ENCODE results near the gene RNF208. TPM values are rescaled to one million over a fixed set of nuclear protein-coding genes. Genes with fewer than 3 reads are reported as not detected.

Gene RNF208
- total and polyA plus RNA-seq, 2 donors = 8.1 TPM; not detected in 1

DNA sequence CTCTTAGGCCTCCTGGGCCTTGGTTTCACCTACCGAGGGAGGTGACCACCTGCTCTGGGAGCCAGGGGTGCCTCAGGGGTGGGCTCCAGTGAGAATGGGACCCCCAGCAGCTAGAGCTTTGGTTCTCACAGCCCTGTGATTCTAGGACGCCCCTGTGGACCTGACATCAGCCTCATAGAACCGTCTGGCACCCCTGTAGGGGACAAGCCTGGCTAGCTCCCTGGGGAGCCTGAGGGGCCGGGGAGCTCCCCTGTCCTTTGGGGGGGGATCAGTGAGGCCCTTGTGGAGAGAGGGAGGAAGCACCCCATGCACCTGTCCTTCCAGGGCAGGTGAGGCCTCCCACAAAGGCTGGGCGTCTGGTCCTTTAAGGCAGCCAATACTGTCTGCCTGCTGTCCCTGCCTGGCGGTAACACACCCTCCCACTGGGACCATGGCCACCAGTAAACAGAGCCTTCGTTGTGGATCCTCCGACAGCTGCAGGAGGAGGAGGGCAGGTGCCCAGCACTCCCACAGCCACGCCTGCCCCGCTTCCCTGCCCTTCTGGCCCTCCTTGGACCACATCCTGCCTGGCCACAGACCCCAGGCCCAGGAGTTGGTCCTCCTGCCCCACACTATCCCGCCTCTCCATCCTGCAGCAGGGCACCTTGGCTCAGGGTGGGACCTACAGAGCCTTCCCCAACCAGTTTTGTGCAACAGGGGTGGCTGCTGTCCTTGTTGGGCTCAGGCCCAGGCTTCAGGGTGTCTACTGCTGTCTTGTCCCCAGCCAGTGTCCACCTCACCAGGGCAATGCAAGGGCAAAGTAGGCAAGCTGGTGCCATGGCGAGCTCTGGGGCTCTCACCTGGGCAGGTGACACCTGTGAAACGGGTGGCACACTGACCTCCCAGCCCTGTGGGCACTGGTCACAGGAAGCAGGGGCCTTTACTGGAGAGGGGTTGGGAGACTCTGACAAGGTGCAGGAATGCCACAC, 16.0 kb upstream of the RNF208 start:
- H3K4me1 ChIP-seq (ENCODE audit: insufficient read depth) = no peaks in the 10 kb centered on the region
- no peaks in the 10 kb centered on the region for H3K36me3 ChIP-seq (ENCODE audit: insufficient read depth)
- WGBS = 71% methylated on average over 13 of the region's 13 CpGs
- no peak overlapping the region for H3K4me3 ChIP-seq (ENCODE audit: low read depth, low read length)
- no peak overlapping the region for H3K27ac ChIP-seq (ENCODE audit: low read depth)
- no peak for DNase-seq (ENCODE audit: extremely low spot score)

DNA sequence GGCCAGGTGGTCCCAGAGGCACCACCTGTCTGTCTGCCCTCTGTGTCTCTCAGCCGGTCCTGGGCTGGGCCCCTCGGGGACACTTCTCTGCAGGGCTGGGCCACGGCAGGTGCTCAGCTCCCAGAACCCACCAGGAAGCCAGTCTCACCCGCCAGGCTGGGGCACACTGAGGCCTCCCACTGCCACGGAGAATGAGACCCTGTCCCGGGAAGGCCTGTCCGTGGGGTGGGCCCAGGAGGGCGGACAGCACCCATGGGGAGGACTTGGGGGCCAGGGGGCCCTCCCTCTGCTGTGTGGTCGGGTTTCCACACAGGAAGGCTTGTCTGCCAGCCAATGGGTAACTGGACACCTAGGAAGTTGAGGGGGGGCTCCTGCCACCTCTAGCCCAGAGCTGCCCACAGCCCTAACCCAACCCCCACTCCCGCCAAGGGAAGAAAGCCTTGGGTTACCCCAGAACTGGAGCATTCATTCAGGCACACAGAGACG, 14.9 kb upstream of the RNF208 start:
- Histone ChIP-seq H3K4me3 (ENCODE audit: low read depth, low read length) (no peak overlapping the region), H3K36me3 (ENCODE audit: insufficient read depth) (no peaks in the 10 kb centered on the region), H3K4me1 (ENCODE audit: insufficient read depth) (no peaks in the 10 kb centered on the region), H3K27ac (ENCODE audit: low read depth) (no peak overlapping the region)
- WGBS = 46% methylated on average over 11 of the region's 11 CpGs
- no peak for DNase-seq (ENCODE audit: extremely low spot score)

DNA sequence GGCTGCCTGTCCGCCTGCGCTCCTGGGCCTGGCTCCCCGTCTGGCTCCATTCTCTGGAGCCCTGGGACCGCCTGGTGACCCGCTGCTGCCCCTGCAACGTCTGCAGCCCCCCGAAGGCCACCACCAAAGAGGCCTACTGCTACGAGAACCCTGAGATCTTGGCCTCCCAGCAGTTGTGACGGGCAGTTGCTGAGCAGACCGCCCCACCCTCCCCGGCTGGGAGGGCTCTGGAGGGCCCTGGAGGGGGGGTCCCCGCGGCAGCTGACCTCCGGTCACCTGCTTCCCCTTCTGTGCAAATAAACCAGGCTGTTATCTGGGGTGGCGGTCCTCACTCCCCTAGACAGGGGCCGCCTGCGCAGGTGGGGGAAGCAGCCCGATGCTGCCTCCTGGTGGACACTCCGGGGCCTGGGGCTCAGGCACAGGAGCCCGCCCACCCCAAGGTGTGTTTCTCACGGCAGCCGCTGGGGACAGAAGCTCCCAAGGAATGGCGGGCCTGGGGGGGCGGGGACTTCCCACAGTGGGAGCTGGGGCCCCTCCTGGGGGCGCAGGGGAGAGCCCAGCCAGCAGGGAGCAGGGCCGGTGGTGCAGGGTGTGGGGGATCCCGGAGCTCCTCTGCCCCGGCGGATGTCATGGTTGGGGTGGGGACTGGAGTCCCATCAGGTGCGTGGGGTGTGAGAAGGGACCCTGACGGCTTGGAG, 14.3 kb upstream of the RNF208 start:
- no peak for DNase-seq (ENCODE audit: extremely low spot score)
- Histone ChIP-seq H3K4me1 (ENCODE audit: insufficient read depth) (no peaks in the 10 kb centered on the region), H3K4me3 (ENCODE audit: low read depth, low read length) (no peak overlapping the region), H3K36me3 (ENCODE audit: insufficient read depth) (no peaks in the 10 kb centered on the region), H3K27ac (ENCODE audit: low read depth) (no peak overlapping the region)
- WGBS = 9% methylated on average over 31 of the region's 31 CpGs

DNA sequence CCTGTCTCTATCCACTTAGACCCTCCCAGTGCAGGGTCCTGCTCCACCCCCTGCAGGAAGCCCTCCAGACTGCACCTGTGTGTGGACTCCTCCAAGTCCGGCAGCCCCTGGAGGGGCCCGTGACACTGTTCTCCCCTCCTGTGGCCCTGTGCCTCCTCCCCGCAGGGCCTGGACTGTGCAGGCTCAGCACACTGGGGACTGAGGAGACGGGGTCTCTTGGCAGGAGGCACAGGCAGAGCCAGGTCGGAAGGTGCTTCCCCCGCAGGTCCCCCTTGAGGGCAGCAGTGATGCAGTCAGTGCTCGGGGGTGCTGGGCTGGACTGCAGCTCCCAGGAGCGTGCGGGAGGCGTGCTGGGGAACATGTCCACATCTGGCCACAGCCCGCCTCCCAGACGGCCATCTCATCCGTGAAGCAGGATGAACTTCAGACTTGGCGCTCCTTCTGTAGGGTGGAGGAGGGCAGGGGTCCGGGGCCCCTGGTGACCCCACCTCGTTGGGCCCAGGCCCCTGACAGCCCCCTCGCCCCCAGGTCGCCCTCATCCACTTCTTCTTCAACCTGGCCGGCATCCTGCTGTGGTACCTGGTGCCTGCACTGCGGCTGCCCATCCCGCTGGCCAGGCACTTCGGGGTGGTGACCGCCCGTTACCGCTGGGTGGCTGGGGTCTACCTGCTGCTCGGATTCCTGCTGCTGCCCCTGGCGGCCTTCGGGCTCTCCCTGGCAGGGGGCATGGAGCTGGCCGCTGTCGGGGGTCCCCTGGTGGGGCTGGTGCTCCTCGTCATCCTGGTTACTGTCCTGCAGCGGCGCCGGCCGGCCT, 13.6 kb upstream of the RNF208 start:
- H3K36me3 ChIP-seq (ENCODE audit: insufficient read depth) = no peaks in the 10 kb centered on the region
- H3K4me3 ChIP-seq (ENCODE audit: low read depth, low read length) = no peak overlapping the region
- WGBS = 64% methylated on average over 35 of the region's 35 CpGs
- H3K4me1 ChIP-seq (ENCODE audit: insufficient read depth) = no peaks in the 10 kb centered on the region
- H3K27ac ChIP-seq (ENCODE audit: low read depth) = no peak overlapping the region
- DNase-seq (ENCODE audit: extremely low spot score) = no peak

DNA sequence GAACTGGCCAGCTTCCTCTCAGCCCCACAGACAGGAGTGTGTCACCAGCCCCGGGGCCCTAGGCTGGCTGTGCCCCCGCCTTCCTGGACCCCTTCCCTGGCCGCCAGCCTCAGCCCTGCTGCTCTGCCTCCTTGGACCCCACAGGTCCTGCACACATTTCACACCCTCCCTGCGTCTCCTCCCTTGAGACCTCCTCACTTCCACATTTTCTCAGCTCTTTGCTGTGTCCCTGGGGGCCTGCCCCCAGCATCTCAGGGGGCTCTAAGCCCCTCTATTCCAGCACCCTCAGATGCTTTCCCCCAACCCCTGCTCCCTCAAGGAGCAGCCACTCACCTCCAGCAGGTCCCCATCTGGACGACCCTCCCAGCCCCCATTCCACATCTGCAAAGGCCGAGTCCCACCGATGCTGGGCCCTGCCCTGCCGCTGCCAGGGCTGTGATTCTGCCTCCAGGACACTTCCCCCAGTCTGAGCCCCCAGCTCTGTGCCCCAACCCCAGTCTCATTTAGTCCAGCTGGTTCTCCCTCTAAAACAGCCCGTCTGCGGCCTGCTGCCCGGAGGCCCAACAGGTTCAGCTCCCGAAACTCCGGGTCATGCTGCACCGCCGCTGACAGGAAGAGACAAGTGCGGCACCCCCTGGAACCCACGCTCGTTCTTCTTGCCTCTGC, 12.9 kb upstream of the RNF208 start:
- no peaks in the 10 kb centered on the region for H3K36me3 ChIP-seq (ENCODE audit: insufficient read depth)
- H3K4me1 ChIP-seq (ENCODE audit: insufficient read depth) = no peaks in the 10 kb centered on the region
- H3K27ac ChIP-seq (ENCODE audit: low read depth) = no peak overlapping the region
- 69% methylated on average over 18 of the region's 18 CpGs for WGBS
- no peak overlapping the region for H3K4me3 ChIP-seq (ENCODE audit: low read depth, low read length)
- no peak for DNase-seq (ENCODE audit: extremely low spot score)

DNA sequence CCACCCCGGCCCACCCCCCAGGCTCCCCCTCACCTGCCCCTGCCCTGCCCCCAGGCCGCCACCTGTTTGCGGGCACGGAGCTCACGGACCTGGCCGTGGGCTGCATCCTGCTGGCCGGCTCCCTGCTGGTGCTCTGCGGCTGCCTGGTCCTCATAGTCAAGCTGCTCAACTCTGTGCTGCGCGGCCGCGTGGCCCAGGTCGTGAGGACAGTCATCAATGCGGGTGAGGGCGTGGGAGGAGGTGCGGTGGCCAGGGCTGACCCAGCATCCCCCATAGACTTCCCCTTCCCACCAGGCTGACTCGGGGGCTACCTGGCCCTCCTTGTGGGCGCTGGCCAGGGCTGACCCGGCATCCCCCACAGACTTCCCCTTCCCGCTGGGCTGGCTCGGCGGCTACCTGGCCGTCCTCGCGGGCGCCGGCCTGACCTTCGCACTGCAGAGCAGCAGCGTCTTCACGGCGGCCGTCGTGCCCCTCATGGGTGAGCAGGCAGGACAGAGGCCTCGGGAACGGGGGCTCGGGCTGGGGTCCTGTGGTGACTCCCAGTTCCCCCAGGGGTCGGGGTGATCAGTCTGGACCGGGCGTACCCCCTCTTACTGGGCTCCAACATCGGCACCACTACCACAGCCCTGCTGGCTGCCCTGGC, 12.1 kb upstream of the RNF208 start:
- Histone ChIP-seq H3K4me1 (ENCODE audit: insufficient read depth) (no peaks in the 10 kb centered on the region), H3K4me3 (ENCODE audit: low read depth, low read length) (no peak overlapping the region), H3K36me3 (ENCODE audit: insufficient read depth) (no peaks in the 10 kb centered on the region), H3K27ac (ENCODE audit: low read depth) (no peak overlapping the region)
- WGBS = 68% methylated on average over 40 of the region's 40 CpGs
- no peak for DNase-seq (ENCODE audit: extremely low spot score)

DNA sequence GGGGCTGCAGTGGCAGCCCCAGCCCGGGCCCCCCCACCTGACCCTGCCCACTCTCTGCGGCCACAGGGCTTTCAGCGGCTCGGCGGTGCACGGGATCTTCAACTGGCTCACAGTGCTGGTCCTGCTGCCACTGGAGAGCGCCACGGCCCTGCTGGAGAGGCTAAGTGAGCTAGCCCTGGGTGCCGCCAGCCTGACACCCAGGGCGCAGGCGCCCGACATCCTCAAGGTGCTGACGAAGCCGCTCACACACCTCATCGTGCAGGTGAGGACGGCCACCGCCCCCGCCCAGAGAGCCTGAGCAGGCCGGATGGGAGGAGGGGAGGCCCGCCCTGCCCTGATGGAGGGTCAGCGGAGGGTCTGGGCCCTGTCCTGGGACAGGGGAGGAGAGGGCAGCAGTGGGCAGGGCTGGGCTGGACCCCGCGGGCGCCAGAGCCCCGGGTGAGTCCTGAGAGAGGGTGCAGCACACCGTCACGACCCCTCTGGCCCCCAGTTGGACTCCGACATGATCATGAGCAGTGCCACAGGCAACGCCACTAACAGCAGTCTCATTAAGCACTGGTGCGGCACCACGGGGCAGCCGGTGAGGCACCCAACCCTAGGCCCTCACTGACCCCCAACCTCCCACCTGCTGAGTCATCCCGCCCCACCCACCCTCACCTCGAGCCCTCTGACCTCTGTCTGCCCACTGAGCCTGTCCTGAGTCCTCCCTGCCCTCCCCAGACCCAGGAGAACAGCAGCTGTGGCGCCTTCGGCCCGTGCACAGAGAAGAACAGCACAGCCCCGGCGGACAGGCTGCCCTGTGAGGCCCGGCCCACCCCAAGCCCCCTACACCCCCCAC, 11.3 kb upstream of the RNF208 start:
- H3K27ac ChIP-seq (ENCODE audit: low read depth) = no peak overlapping the region
- no peaks in the 10 kb centered on the region for H3K36me3 ChIP-seq (ENCODE audit: insufficient read depth)
- no peak for DNase-seq (ENCODE audit: extremely low spot score)
- H3K4me3 ChIP-seq (ENCODE audit: low read depth, low read length) = no peak overlapping the region
- 78% methylated on average over 40 of the region's 40 CpGs for WGBS
- no peaks in the 10 kb centered on the region for H3K4me1 ChIP-seq (ENCODE audit: insufficient read depth)

DNA sequence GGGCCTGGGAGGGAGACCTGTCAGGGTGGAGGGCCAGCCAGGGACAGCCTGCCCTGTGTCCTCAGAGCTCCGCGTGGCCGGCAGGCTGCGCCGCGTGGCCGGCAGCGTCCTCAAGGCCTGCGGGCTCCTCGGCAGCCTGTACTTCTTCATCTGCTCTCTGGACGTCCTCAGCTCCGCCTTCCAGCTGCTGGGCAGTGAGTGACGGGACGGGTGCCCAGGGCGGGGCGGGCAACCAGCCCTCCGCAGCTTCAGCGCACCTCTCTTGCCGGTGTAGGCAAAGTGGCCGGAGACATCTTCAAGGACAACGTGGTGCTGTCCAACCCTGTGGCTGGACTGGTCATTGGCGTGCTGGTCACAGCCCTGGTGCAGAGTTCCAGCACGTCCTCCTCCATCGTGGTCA, 10.5 kb upstream of the RNF208 start:
- Histone ChIP-seq H3K27ac (ENCODE audit: low read depth) (no peak overlapping the region), H3K36me3 (ENCODE audit: insufficient read depth) (no peaks in the 10 kb centered on the region), H3K4me1 (ENCODE audit: insufficient read depth) (no peaks in the 10 kb centered on the region), H3K4me3 (ENCODE audit: low read depth, low read length) (no peak overlapping the region)
- DNase-seq (ENCODE audit: extremely low spot score) = no peak
- 79% methylated on average over 24 of the region's 24 CpGs for WGBS

DNA sequence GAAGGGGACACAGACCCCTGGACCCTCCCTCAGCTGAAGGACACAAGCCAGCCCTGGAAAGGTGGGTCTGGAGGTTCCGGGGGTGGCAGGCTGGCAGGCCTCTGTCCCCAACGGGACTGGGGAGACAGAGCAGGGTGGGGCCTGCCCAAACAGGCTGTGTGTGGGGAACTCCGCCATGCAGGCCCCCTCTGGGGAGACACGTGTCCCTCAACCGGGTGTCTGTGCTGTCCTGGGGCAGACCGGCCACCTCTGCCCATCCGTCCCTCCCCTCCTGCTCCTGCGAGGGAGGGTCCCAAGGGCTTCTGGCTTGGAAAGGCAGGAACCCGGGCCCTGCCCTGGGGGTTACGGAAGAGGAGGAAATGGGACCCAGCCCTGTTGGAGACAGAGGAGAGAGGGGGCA, 10.1 kb upstream of the RNF208 start:
- Histone ChIP-seq H3K4me3 (ENCODE audit: low read depth, low read length) (no peak overlapping the region), H3K27ac (ENCODE audit: low read depth) (no peak overlapping the region), H3K36me3 (ENCODE audit: insufficient read depth) (no peaks in the 10 kb centered on the region), H3K4me1 (ENCODE audit: insufficient read depth) (no peaks in the 10 kb centered on the region)
- WGBS = 73% methylated on average over 10 of the region's 10 CpGs
- DNase-seq (ENCODE audit: extremely low spot score) = no peak

DNA sequence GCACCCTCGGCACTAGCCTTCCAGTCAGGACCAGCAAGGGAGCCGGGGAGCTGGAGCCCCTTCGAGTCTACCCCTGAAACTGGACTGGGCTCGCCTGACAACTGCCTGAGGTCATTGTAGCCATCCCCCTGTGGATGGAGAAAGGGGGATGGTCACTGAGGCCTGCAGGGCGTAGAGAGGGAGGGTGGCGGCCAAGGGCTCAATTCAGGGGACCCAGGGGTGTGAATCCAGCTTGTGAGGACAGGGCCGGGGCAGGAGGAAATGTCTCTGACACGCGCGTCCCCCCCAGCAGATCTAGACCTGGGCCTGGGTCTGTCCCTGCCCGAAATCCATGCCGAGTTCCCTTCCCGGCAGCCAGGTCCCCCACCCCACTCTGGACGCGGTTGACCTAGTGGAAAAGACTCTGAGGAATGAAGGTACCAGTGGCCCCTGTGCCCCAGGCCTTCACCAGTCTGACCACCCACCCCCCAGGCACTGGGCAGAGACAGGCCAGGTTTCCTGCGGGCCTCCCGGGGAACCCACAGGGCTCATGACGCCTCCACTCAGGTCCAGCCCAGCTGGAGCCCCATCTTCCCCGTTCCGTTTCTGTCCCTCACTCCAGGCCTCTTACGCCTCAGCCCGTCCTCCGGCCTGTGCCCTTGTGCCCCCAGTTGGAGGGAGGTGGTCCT, 9.5 kb upstream of the RNF208 start:
- no peaks in the 10 kb centered on the region for H3K4me1 ChIP-seq (ENCODE audit: insufficient read depth)
- H3K4me3 ChIP-seq (ENCODE audit: low read depth, low read length) = no peak overlapping the region
- 80% methylated on average over 23 of the region's 23 CpGs for WGBS
- no peaks in the 10 kb centered on the region for H3K36me3 ChIP-seq (ENCODE audit: insufficient read depth)
- H3K27ac ChIP-seq (ENCODE audit: low read depth) = no peak overlapping the region
- DNase-seq (ENCODE audit: extremely low spot score) = no peak

DNA sequence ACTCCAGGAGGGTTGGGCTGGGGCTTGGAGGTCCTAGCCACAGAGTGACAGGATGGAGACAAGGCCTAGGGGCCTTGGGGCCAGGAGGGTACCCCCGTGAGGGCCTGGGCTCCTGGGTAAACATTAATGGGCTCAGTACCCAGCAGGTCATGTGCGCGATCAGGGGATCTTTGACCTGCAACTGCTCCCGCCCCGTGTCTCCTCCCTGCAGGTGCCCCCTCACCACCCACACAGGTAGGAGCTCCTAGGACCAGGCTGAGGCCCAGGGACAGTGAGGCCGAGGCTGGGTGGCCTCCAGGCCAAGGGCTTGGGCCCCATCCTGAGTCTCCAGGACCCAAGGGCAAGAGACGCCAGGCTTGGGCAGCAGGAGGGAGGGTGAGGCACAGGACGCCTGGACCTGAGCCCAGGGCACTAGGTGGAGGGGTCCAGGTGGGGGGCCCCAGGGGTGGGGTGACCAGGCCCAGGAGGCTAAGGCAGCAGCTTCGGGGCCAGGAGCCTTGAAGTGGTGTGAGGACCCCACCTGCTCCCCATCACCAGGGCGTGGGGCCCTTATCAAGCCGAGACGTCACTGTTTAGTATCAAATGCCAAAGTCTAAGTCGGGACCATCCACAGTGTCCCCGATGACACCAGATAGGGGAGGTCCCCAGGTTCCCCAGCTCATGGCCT, 8.8 kb upstream of the RNF208 start, which contains the start of gene SLC34A3:
TSS of gene SLC34A3 (plus strand) at position 197 of the 667 bp plus-strand sequence. CDS start 802 bp downstream, outside the sequence.
- Histone ChIP-seq H3K27ac (ENCODE audit: low read depth) (no peak within 1 kb of the TSS), H3K36me3 (ENCODE audit: insufficient read depth) (no peaks in the 10 kb centered on the region), H3K4me1 (ENCODE audit: insufficient read depth) (no peaks in the 10 kb centered on the region), H3K4me3 (ENCODE audit: low read depth, low read length) (no peak within 1 kb of the TSS)
- 60% methylated on average over 14 of the region's 14 CpGs for WGBS
- DNase-seq (ENCODE audit: extremely low spot score) = no peak

All from urinary bladder (tissue), 4 donors.